ENCODE results near the gene CCNT2. TPM values are rescaled to one million over a fixed set of nuclear protein-coding genes. Genes with fewer than 3 reads are reported as not detected.
A peak's percentile ranks its signal among the peaks of the same experiment; 100 is the strongest.

CCNT2 gene
- total RNA-seq, 1 donor from 2014 or later, result 20.9 TPM

- ATAC-seq (no peak), DNase-seq (peak; percentile 36)
- intact Hi-C loops (cut with micrococcal nuclease), result no loop called here
These were observed 1.2 kb upstream of the CCNT2 start for GRCh38 chr2:134917360-134917865.

- ATAC-seq (peak; percentile 83), DNase-seq (no peak)
- intact Hi-C loops (cut with micrococcal nuclease), result no loop called here
These were observed 615 bp upstream of the CCNT2 start for GRCh38 chr2:134917888-134918525.

- peak; percentile 5 for ATAC-seq
- intact Hi-C loops (cut with micrococcal nuclease), result no loop called here
- DNase-seq, result no peak
These were observed 954 bp downstream of the CCNT2 start for GRCh38 chr2:134919341-134920210.

GRCh38 chr2:134924912-134925311 lies 6.3 kb downstream of the CCNT2 start:
- ATAC-seq (no peak), DNase-seq (no peak)
- intact Hi-C loops (cut with micrococcal nuclease), result no loop called here

- peak; percentile 35 for ATAC-seq
These were observed 7.8 kb downstream of the CCNT2 start for GRCh38 chr2:134926231-134926931.

GRCh38 chr2:134927195-134927594 lies 8.6 kb downstream of the CCNT2 start:
- ATAC-seq, result peak; percentile 34
- intact Hi-C loops (cut with micrococcal nuclease), result no loop called here

More at GRCh38 chr2:134926231-134926931, 7.8 kb downstream of the CCNT2 start:
- intact Hi-C loops (cut with micrococcal nuclease), result no loop called here
- DNase-seq, result no peak

GRCh38 chr2:134932864-134933526 lies 14.4 kb downstream of the CCNT2 start:
- DNase-seq (no peak), ATAC-seq (peak; percentile 18)
- intact Hi-C loops (cut with micrococcal nuclease), result no loop called here

More at GRCh38 chr2:134927195-134927594, 8.6 kb downstream of the CCNT2 start:
- DNase-seq, result no peak

GRCh38 chr2:134933732-134934131 lies 15.1 kb downstream of the CCNT2 start:
- intact Hi-C loops (cut with micrococcal nuclease), result no loop called here
- no peak for DNase-seq
- no peak for ATAC-seq

GRCh38 chr2:134934150-134934549 lies 15.5 kb downstream of the CCNT2 start:
- intact Hi-C loops (cut with micrococcal nuclease), result no loop called here
- ATAC-seq, result no peak
- DNase-seq, result no peak

GRCh38 chr2:134934641-134935040 lies 16.0 kb downstream of the CCNT2 start:
- DNase-seq (no peak), ATAC-seq (no peak)
- intact Hi-C loops (cut with micrococcal nuclease), result no loop called here

GRCh38 chr2:134936691-134937090 lies 18.1 kb downstream of the CCNT2 start:
- intact Hi-C loops (cut with micrococcal nuclease), result no loop called here
- DNase-seq (no peak), ATAC-seq (no peak)

- intact Hi-C loops (cut with micrococcal nuclease), result no loop called here
- ATAC-seq, result no peak
These were observed 24.9 kb downstream of the CCNT2 start for GRCh38 chr2:134943540-134943939.

GRCh38 chr2:134944975-134945374 lies 26.4 kb downstream of the CCNT2 start:
- DNase-seq (no peak), ATAC-seq (no peak)
- intact Hi-C loops (cut with micrococcal nuclease), result no loop called here

More at GRCh38 chr2:134943540-134943939, 24.9 kb downstream of the CCNT2 start:
- no peak for DNase-seq

- intact Hi-C loops (cut with micrococcal nuclease), result no loop called here
- no peak for DNase-seq
- no peak for ATAC-seq
These were observed 27.5 kb downstream of the CCNT2 start for GRCh38 chr2:134946073-134946472.

- intact Hi-C loops (cut with micrococcal nuclease), result loop anchor here (5.0 kb wide), 1 partner anchor 102 kb away; the partner anchor contains the start of gene RAB3GAP1
- DNase-seq (no peak), ATAC-seq (no peak)
These were observed 31.5 kb downstream of the CCNT2 start for GRCh38 chr2:134949981-134950708.

- ATAC-seq (no peak), DNase-seq (no peak)
- intact Hi-C loops (cut with micrococcal nuclease), result loop anchor here (5.0 kb wide), 1 partner anchor 101 kb away; the partner anchor contains the start of gene RAB3GAP1
These were observed 32.3 kb downstream of the CCNT2 start for GRCh38 chr2:134950886-134951285.

- ATAC-seq (no peak), DNase-seq (no peak)
- intact Hi-C loops (cut with micrococcal nuclease), result loop anchor here (5.0 kb wide), 1 partner anchor 100 kb away; the partner anchor contains the start of gene RAB3GAP1
These were observed 34.0 kb downstream of the CCNT2 start for GRCh38 chr2:134952608-134953007.

GRCh38 chr2:134954065-134954464 lies 35.4 kb downstream of the CCNT2 start:
- ATAC-seq (no peak), DNase-seq (no peak)
- intact Hi-C loops (cut with micrococcal nuclease), result loop anchor here (5.0 kb wide), 1 partner anchor 98 kb away; the partner anchor contains the start of gene RAB3GAP1

Measured in left ventricle myocardium superior (tissue), 1 donor.